Liver (tissue), 9 donors: ENCODE measurements around the gene SIK1. TPM values are rescaled to one million over a fixed set of nuclear protein-coding genes. Genes with fewer than 3 reads are reported as not detected.

Source experiments
- DNase-seq: peaks from one replicate; pipeline ENCODE4 v3.0.0-alpha.2; 2017; ENCODE audit warnings: low spot score
- H3K27ac ChIP-seq, 2 donors: one replicate each; pipeline ENCODE4 v1.7.0; 2013; ENCODE audit warnings: inconsistent platforms in 2 of 2, low read length in 2 of 2, control low read depth in 1 of 2, low read depth in 1 of 2, mild to moderate bottlenecking in 1 of 2
- H3K27me3 ChIP-seq, 4 donors: one replicate each; pipeline versions ENCODE4 v1.6.1 to v1.7.0; 2013; ENCODE audit warnings: low read length in 3 of 4, inconsistent platforms in 1 of 4, mild to moderate bottlenecking in 1 of 4, moderate library complexity in 1 of 4; ENCODE audit not compliant: control insufficient read depth in 4 of 4, insufficient read depth in 4 of 4
- H3K36me3 ChIP-seq, 4 donors: one replicate each; pipeline versions ENCODE4 v1.6.1 to v1.7.0; 2013; ENCODE audit warnings: low read length in 3 of 4, mild to moderate bottlenecking in 3 of 4, low read depth in 1 of 4, moderate library complexity in 1 of 4; ENCODE audit not compliant: control insufficient read depth in 4 of 4, insufficient read depth in 3 of 4
- H3K4me1 ChIP-seq, 4 donors: one replicate each; pipeline versions ENCODE4 v1.6.1 to v1.7.0; 2013; ENCODE audit warnings: low read length in 3 of 4, mild to moderate bottlenecking in 3 of 4, moderate library complexity in 1 of 4; ENCODE audit not compliant: control insufficient read depth in 4 of 4, insufficient read depth in 4 of 4
- H3K4me3 ChIP-seq, 3 donors: one replicate each; pipeline versions ENCODE4 v1.6.1 to v1.7.0; 2013; ENCODE audit warnings: low read length in 3 of 3, control low read depth in 1 of 3, low read depth in 1 of 3, mild to moderate bottlenecking in 1 of 3
- H3K9ac ChIP-seq, 2 donors: one replicate each; pipeline ENCODE4 v1.7.0; 2013; ENCODE audit warnings: low read length in 2 of 2, mild to moderate bottlenecking in 2 of 2, moderate library complexity in 2 of 2, control low read depth in 1 of 2, low read depth in 1 of 2
- H3K9me3 ChIP-seq, 4 donors: one replicate each; pipeline versions ENCODE4 v1.6.1 to v1.7.0; 2013; ENCODE audit warnings: low read length in 3 of 4; ENCODE audit not compliant: control insufficient read depth in 4 of 4
- ATF3 ChIP-seq: IDR thresholded peaks from 2 replicates; pipeline ENCODE4 v1.6.1; 2016; ENCODE audit warnings: antibody characterized with exemption
- CTCF ChIP-seq: fragments of 150-350 bp; IDR thresholded peaks from 2 replicates; pipeline ENCODE4 v1.5.1; 2017; ENCODE audit warnings: improper control_type of control experiment, low read depth, low read length; ENCODE audit not compliant: missing input control
- EGR1 ChIP-seq, 2 donors: IDR thresholded peaks; 2 replicates each; pipeline ENCODE4 v1.6.1; 2016 to 2018; ENCODE audit warnings: antibody characterized with exemption in 2 of 2, low read depth in 2 of 2
- FOXA1 ChIP-seq: IDR thresholded peaks from 2 replicates; pipeline ENCODE4 v1.6.1; 2016; ENCODE audit warnings: antibody characterized with exemption
- FOXA2 ChIP-seq: IDR thresholded peaks from 2 replicates; pipeline ENCODE4 v1.6.1; 2016; ENCODE audit warnings: antibody characterized with exemption
- GABPA ChIP-seq, 2 donors: IDR thresholded peaks in 1 of 2; conservative IDR thresholded peaks in 1 of 2; 2 replicates each; pipeline ENCODE4 v1.6.1; 2016; ENCODE audit warnings: antibody characterized with exemption in 2 of 2, mild to moderate bottlenecking in 1 of 2, moderate library complexity in 1 of 2
- HNF4A ChIP-seq, 2 donors: conservative IDR thresholded peaks; 2 replicates each; pipeline ENCODE4 v1.6.1; 2016; ENCODE audit warnings: antibody characterized with exemption in 2 of 2, mild to moderate bottlenecking in 2 of 2
- HNF4G ChIP-seq: IDR thresholded peaks from 2 replicates; pipeline ENCODE4 v1.6.1; 2016; ENCODE audit warnings: antibody characterized with exemption
- JUND ChIP-seq, 2 donors: IDR thresholded peaks; 2 replicates each; pipeline ENCODE4 v1.6.1; 2016; ENCODE audit warnings: antibody characterized with exemption in 2 of 2
- MAX ChIP-seq: IDR thresholded peaks from 2 replicates; pipeline ENCODE4 v1.6.1; 2016; ENCODE audit warnings: antibody characterized with exemption
- NR2F2 ChIP-seq: IDR thresholded peaks from 2 replicates; pipeline ENCODE4 v1.6.1; 2016; ENCODE audit warnings: antibody characterized with exemption
- RAD21 ChIP-seq, 2 donors: IDR thresholded peaks; 2 replicates each; pipeline ENCODE4 v1.6.1; 2016; ENCODE audit warnings: antibody characterized with exemption in 2 of 2, mild to moderate bottlenecking in 2 of 2
- REST ChIP-seq: IDR thresholded peaks from 2 replicates; pipeline ENCODE4 v1.6.1; 2016; ENCODE audit warnings: antibody characterized with exemption, mild to moderate bottlenecking
- RXRA ChIP-seq, 2 donors: IDR thresholded peaks; 2 replicates each; pipeline ENCODE4 v1.6.1; 2017 to 2018; ENCODE audit warnings: antibody characterized with exemption in 2 of 2, mild to moderate bottlenecking in 1 of 2
- SP1 ChIP-seq: IDR thresholded peaks from 2 replicates; pipeline ENCODE4 v1.6.1; 2018; ENCODE audit warnings: antibody characterized with exemption, mild to moderate bottlenecking
- TAF1 ChIP-seq: conservative IDR thresholded peaks from 2 replicates; pipeline ENCODE4 v1.6.1; 2016; ENCODE audit warnings: antibody characterized with exemption, mild to moderate bottlenecking
- YY1 ChIP-seq: IDR thresholded peaks from 2 replicates; pipeline ENCODE4 v1.6.1; 2016; ENCODE audit warnings: antibody characterized with exemption, mild to moderate bottlenecking
- ZBTB33 ChIP-seq: IDR thresholded peaks from 2 replicates; pipeline ENCODE4 v1.6.1; 2016; ENCODE audit warnings: antibody characterized with exemption
- WGBS: extraction: QIAGEN DNeasy Blood & Tissue Kit; methylation state at CpG from one replicate; pipeline ENCODE4 v1.1.7; 2013; 5-methylcytosine and 5-hydroxymethylcytosine counted together
- polyA plus RNA-seq, 2 donors: library from polyadenylated mRNA; stranded (reverse) in 1 of 2; unstranded in 1 of 2; fragments of 200-250 nt in 1 of 2; fragments of >200 nt in 1 of 2; fragmentation: Nextera tagmentation in 1 of 2; extraction: Ambion mirVana in 1 of 2; gene quantifications; one replicate each; pipeline versions ENCODE4 v1.2.1 to v1.2.3, GENCODE V29; 2013 to 2015
- total RNA-seq, 2 donors: library from RNA; depleted of rRNA; stranded (reverse); fragments of >200 nt; gene quantifications; one replicate each; pipeline ENCODE4 v1.2.3, GENCODE V29; 2014
- donor health status: healthy.
- donor health status: healthy.
- donor health status: healthy.
- donor health status: healthy.
- donor health status: healthy.

Gene SIK1
- total and polyA plus RNA-seq, 4 donors, result 0.53 to 1.8 (median 1.3) TPM

- no peaks in the 10 kb centered on the region for H3K36me3 ChIP-seq
- no peak overlapping the region for H3K9ac ChIP-seq
- H3K4me3 ChIP-seq, result no peak overlapping the region
- H3K9me3 ChIP-seq, result no peaks in the 10 kb centered on the region
- no peaks in the 10 kb centered on the region for H3K27me3 ChIP-seq
- H3K27ac ChIP-seq, result no peak overlapping the region
- no peak for DNase-seq
- TF ChIP-seq ZBTB33 (no peak), EGR1 (IDR thresholded peaks at IDR 0.05; ENCODE audit: low read depth in 2 of 2) (no peak)
- WGBS, result 86% methylated on average over 20 of the region's 20 CpGs
- H3K4me1 ChIP-seq, result no peaks in the 10 kb centered on the region
These were observed 56.8 kb downstream of the SIK1 start for GRCh38 chr21:43370091-43370658.

GRCh38 chr21:43369596-43370090 lies 57.3 kb downstream of the SIK1 start:
- TF ChIP-seq YY1, result no peak
- TF ChIP-seq HNF4A (conservative IDR thresholded peaks at IDR 0.05), result no peak
- TF ChIP-seq HNF4G, result no peak
- no peak for TF ChIP-seq RXRA (IDR thresholded peaks at IDR 0.05)
- no peak for TF ChIP-seq ZBTB33
- no peak for TF ChIP-seq ATF3
- no peak for TF ChIP-seq JUND (IDR thresholded peaks at IDR 0.05)
- TF ChIP-seq FOXA1, result no peak
- no peak for TF ChIP-seq EGR1 (IDR thresholded peaks at IDR 0.05; ENCODE audit: low read depth in 2 of 2)
- TF ChIP-seq MAX, result no peak
- TF ChIP-seq SP1, result no peak
- TF ChIP-seq CTCF, result no peak
- no peak for TF ChIP-seq RAD21 (IDR thresholded peaks at IDR 0.05)
- TF ChIP-seq NR2F2, result no peak
- TF ChIP-seq TAF1, result no peak
- TF ChIP-seq FOXA2, result no peak
- TF ChIP-seq GABPA (IDR thresholded peaks at IDR 0.05 in 1 of 2, conservative IDR thresholded peaks at IDR 0.05 in 1 of 2), result no peak
- TF ChIP-seq REST, result no peak
- Histone ChIP-seq H3K4me3 (no peak overlapping the region), H3K9ac (no peak overlapping the region), H3K36me3 (no peaks in the 10 kb centered on the region), H3K4me1 (no peaks in the 10 kb centered on the region), H3K27me3 (no peaks in the 10 kb centered on the region), H3K9me3 (no peaks in the 10 kb centered on the region), H3K27ac (no peak overlapping the region)
- WGBS, result 84% methylated on average over 18 of the region's 18 CpGs
- DNase-seq, result no peak
